ENCODE measurements around the gene ZSWIM1.
"Not testable (repeated sequence)": the region's sequence is repeated elsewhere in the genome, so short reads cannot be mapped to it uniquely, and the experiment has no call there.

Gene ZSWIM1

GRCh38 chr20:45931680-45932079, 50.7 kb downstream of the ZSWIM1 start:
- not testable (repeated sequence) for DNase-seq (ENCODE audit: low spot score)

- DNase-seq (ENCODE audit: low spot score) = peak; percentile 80
Observed at GRCh38 chr20:45933266-45934045, 52.4 kb downstream of the ZSWIM1 start.

- DNase-seq (ENCODE audit: low spot score) = peak; percentile 81
Observed at GRCh38 chr20:45934046-45934585, 53.1 kb downstream of the ZSWIM1 start.

Measured in D341Med (cell line).